Loucy (cell line): Measurements from ENCODE around the gene TNRC6B.

Source experiments
- H2AFZ ChIP-seq: fragments of 200-600 bp; sonication (generic); 2 replicates; pipeline ENCODE4 v1.6.0; 2016; ENCODE audit warnings: antibody characterized with exemption, mild to moderate bottlenecking, low read length, moderate library complexity
- H3F3A ChIP-seq: fragments of 200-600 bp; 2 replicates; pipeline ENCODE4 v1.6.0; 2016; ENCODE audit warnings: antibody characterized with exemption, low read depth, mild to moderate bottlenecking
- H3K27me3 ChIP-seq: fragments of 200-600 bp; sonication (generic); 2 replicates; pipeline ENCODE4 v1.6.1; 2014; ENCODE audit warnings: low read length, mild to moderate bottlenecking; ENCODE audit not compliant: insufficient read depth, poor library complexity, severe bottlenecking
- H3K36me3 ChIP-seq: fragments of 200-600 bp; sonication (generic); 2 replicates; pipeline ENCODE4 v1.6.1; 2016; ENCODE audit warnings: low read length; ENCODE audit not compliant: insufficient read depth
- H3K4me1 ChIP-seq: fragments of 200-600 bp; sonication (generic); 2 replicates; pipeline ENCODE4 v1.5.1; 2014; ENCODE audit warnings: low read length, mild to moderate bottlenecking; ENCODE audit not compliant: insufficient read depth, poor library complexity, severe bottlenecking
- H3K4me2 ChIP-seq: fragments of 200-600 bp; sonication (generic); 2 replicates; pipeline ENCODE4 v1.6.0; 2014; ENCODE audit warnings: antibody characterized with exemption, low read length, low read depth, mild to moderate bottlenecking; ENCODE audit not compliant: poor library complexity, severe bottlenecking
- H3K4me3 ChIP-seq: fragments of 200-600 bp; sonication (generic); 2 replicates; pipeline ENCODE4 v1.5.1; 2014; ENCODE audit warnings: low read length, mild to moderate bottlenecking, mixed read lengths; ENCODE audit not compliant: poor library complexity, severe bottlenecking
- H3K79me2 ChIP-seq: fragments of 200-600 bp; sonication (generic); 2 replicates; pipeline ENCODE4 v1.6.1; 2014; ENCODE audit warnings: low read length; ENCODE audit not compliant: insufficient read depth
- H3K9ac ChIP-seq: fragments of 200-600 bp; sonication (generic); 2 replicates; pipeline ENCODE4 v1.6.0; 2014; ENCODE audit warnings: mild to moderate bottlenecking, low read depth, low read length, moderate library complexity; ENCODE audit not compliant: poor library complexity, severe bottlenecking
- H3K9me2 ChIP-seq: fragments of 200-600 bp; sonication (generic); replicated peaks from 2 replicates; pipeline ENCODE4 v1.6.1; 2016; ENCODE audit warnings: low read depth, low read length, mixed read lengths
- H3K9me3 ChIP-seq: fragments of 200-600 bp; sonication (generic); 2 replicates; pipeline ENCODE4 v1.6.1; 2014; ENCODE audit warnings: mild to moderate bottlenecking, antibody characterized with exemption, low read length, low read depth; ENCODE audit not compliant: insufficient read depth
- H4K20me1 ChIP-seq: fragments of 200-600 bp; sonication (generic); 2 replicates; pipeline ENCODE4 v1.6.0; 2014; ENCODE audit warnings: antibody characterized with exemption, low read length, mild to moderate bottlenecking; ENCODE audit not compliant: insufficient read depth, poor library complexity, severe bottlenecking
- EZH2phosphoT487 ChIP-seq: fragments of 200-600 bp; IDR thresholded peaks from 2 replicates; pipeline ENCODE4 v1.6.1; 2018; ENCODE audit warnings: antibody characterized with exemption, mild to moderate bottlenecking, moderate library complexity, borderline replicate concordance
- TF ChIP-seq, protein P1 (sequence below): fragments of 200-600 bp; sonication (generic); conservative IDR thresholded peaks from 2 replicates; pipeline ENCODE4 v1.5.1; 2014; ENCODE audit warnings: mild to moderate bottlenecking, antibody characterized with exemption, low read length

TNRC6B gene

GRCh38 chr22:40289991-40290459 lies 112.3 kb downstream of the TNRC6B start:
- no peak overlapping the region for H2AFZ ChIP-seq
- no peak overlapping the region for H3K9ac ChIP-seq
- no peaks in the 10 kb centered on the region for H4K20me1 ChIP-seq
- peaks cover 87% of the 10 kb centered on the region for H3K36me3 ChIP-seq
- no peak for TF ChIP-seq EZH2phosphoT487
- TF ChIP-seq, protein P1, sequence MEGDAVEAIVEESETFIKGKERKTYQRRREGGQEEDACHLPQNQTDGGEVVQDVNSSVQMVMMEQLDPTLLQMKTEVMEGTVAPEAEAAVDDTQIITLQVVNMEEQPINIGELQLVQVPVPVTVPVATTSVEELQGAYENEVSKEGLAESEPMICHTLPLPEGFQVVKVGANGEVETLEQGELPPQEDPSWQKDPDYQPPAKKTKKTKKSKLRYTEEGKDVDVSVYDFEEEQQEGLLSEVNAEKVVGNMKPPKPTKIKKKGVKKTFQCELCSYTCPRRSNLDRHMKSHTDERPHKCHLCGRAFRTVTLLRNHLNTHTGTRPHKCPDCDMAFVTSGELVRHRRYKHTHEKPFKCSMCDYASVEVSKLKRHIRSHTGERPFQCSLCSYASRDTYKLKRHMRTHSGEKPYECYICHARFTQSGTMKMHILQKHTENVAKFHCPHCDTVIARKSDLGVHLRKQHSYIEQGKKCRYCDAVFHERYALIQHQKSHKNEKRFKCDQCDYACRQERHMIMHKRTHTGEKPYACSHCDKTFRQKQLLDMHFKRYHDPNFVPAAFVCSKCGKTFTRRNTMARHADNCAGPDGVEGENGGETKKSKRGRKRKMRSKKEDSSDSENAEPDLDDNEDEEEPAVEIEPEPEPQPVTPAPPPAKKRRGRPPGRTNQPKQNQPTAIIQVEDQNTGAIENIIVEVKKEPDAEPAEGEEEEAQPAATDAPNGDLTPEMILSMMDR: no peak
- H3K9me2 ChIP-seq: no peaks in the 10 kb centered on the region
- no peak overlapping the region for H3K4me2 ChIP-seq
- no peaks in the 10 kb centered on the region for H3K27me3 ChIP-seq
- H3K9me3 ChIP-seq: no peaks in the 10 kb centered on the region
- H3K79me2 ChIP-seq: no peaks in the 10 kb centered on the region
- no peak overlapping the region for H3K4me3 ChIP-seq
- no peaks in the 10 kb centered on the region for H3K4me1 ChIP-seq
- no peaks in the 10 kb centered on the region for H3F3A ChIP-seq

GRCh38 chr22:40290516-40290915 lies 112.8 kb downstream of the TNRC6B start:
- H3K9me3 ChIP-seq: no peaks in the 10 kb centered on the region
- H3K4me3 ChIP-seq: no peak overlapping the region
- H3F3A ChIP-seq: no peaks in the 10 kb centered on the region
- no peak overlapping the region for H3K9ac ChIP-seq
- no peaks in the 10 kb centered on the region for H3K27me3 ChIP-seq
- H2AFZ ChIP-seq: no peak overlapping the region
- H4K20me1 ChIP-seq: no peaks in the 10 kb centered on the region
- H3K79me2 ChIP-seq: no peaks in the 10 kb centered on the region
- no peak for TF ChIP-seq EZH2phosphoT487
- TF ChIP-seq, protein P1: no peak
- H3K36me3 ChIP-seq: peaks cover 84% of the 10 kb centered on the region
- no peak overlapping the region for H3K4me2 ChIP-seq
- no peaks in the 10 kb centered on the region for H3K4me1 ChIP-seq
- H3K9me2 ChIP-seq: no peaks in the 10 kb centered on the region

DNA sequence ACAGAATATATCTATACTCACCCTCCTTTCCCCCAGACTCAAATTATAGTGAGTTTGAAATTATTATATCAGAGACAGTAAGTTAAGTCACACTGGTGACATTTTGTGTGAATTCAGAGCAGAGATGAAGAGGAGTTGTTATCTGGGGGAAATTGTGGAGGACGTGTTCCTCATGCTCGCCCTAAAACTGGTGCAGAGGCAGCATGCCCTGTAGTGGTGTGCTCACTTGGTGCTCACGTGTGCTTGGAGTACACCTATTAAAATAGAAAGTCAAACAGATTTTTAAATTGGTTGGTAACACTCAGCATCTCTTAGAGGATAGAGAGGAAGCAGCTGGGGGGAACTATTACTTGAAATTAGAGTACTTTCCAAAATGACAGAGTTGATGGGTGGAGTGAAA lies 117.0 kb downstream of the TNRC6B start:
- no peaks in the 10 kb centered on the region for H3F3A ChIP-seq
- no peak overlapping the region for H3K4me3 ChIP-seq
- no peak overlapping the region for H2AFZ ChIP-seq
- TF ChIP-seq EZH2phosphoT487: no peak
- peaks cover 68% of the 10 kb centered on the region; the same call in 1 of the 2 replicates for H3K36me3 ChIP-seq
- no peaks in the 10 kb centered on the region for H3K27me3 ChIP-seq
- H3K4me1 ChIP-seq: no peaks in the 10 kb centered on the region
- H3K4me2 ChIP-seq: no peak overlapping the region
- H3K9me2 ChIP-seq: no peaks in the 10 kb centered on the region
- H3K79me2 ChIP-seq: no peaks in the 10 kb centered on the region
- no peaks in the 10 kb centered on the region for H3K9me3 ChIP-seq
- no peaks in the 10 kb centered on the region for H4K20me1 ChIP-seq
- no peak overlapping the region for H3K9ac ChIP-seq

- no peaks in the 10 kb centered on the region for H4K20me1 ChIP-seq
- no peak overlapping the region for H3K9ac ChIP-seq
- no peaks in the 10 kb centered on the region for H3K4me1 ChIP-seq
- H3K36me3 ChIP-seq: peaks cover 71% of the 10 kb centered on the region
- no peaks in the 10 kb centered on the region for H3K27me3 ChIP-seq
- H3K9me2 ChIP-seq: no peaks in the 10 kb centered on the region
- no peaks in the 10 kb centered on the region for H3K79me2 ChIP-seq
- no peak overlapping the region for H3K4me2 ChIP-seq
- H3F3A ChIP-seq: no peaks in the 10 kb centered on the region
- no peak for TF ChIP-seq EZH2phosphoT487
- TF ChIP-seq, protein P1: no peak
- no peak overlapping the region for H2AFZ ChIP-seq
- H3K4me3 ChIP-seq: no peak overlapping the region
- H3K9me3 ChIP-seq: no peaks in the 10 kb centered on the region
These were observed 122.6 kb downstream of the TNRC6B start for GRCh38 chr22:40300316-40300715.
